Right atrium auricular region (tissue), 2 donors: ENCODE measurements around the gene PROSER1. TPM values are rescaled to one million over a fixed set of nuclear protein-coding genes. Genes with fewer than 3 reads are reported as not detected.

Experiments used
- DNase-seq: peaks from one replicate; pipeline ENCODE4 v3.0.0-alpha.2; 2019; ENCODE audit warnings: low spot score
- H3K27ac ChIP-seq, 2 donors: fragments of 200-600 bp; sonication (generic); 1 replicate in 1 of 2; 2 replicates in 1 of 2; pipeline ENCODE4 v1.5.1; 2016 to 2019
- H3K27me3 ChIP-seq, 2 donors: fragments of 200-600 bp; sonication (generic); one replicate each; pipeline versions ENCODE4 v1.5.1 to v1.6.0; 2017 to 2019
- H3K36me3 ChIP-seq: fragments of 200-600 bp; sonication (generic); one replicate; pipeline ENCODE4 v1.5.1; 2016
- H3K4me1 ChIP-seq, 2 donors: fragments of 200-600 bp; sonication (generic); one replicate each; pipeline versions ENCODE4 v1.5.1 to v1.6.0; 2017 to 2019
- H3K4me3 ChIP-seq, 2 donors: fragments of 200-600 bp; sonication (generic); 1 replicate in 1 of 2; 2 replicates in 1 of 2; pipeline ENCODE4 v1.5.1; 2017 to 2019; ENCODE audit warnings: mild to moderate bottlenecking in 1 of 2, moderate library complexity in 1 of 2
- H3K9me3 ChIP-seq, 2 donors: fragments of 200-600 bp; sonication (generic); one replicate each; pipeline ENCODE4 v1.5.1; 2019
- total RNA-seq, 2 donors: library from RNA; depleted of rRNA; stranded (reverse); fragments of >200 nt; gene quantifications; one replicate each; pipeline ENCODE4 v1.1.0, GENCODE V29; 2016
- TF ChIP-seq, protein P1 (sequence below), 2 donors: fragments of 200-600 bp; sonication (generic); IDR thresholded peaks; one replicate each; pipeline ENCODE4 v1.5.1; 2019; ENCODE audit warnings: antibody characterized with exemption in 2 of 2

Gene PROSER1
- total RNA-seq, 2 donors from 2014 or later, result 7.8 to 8.9 TPM

DNA sequence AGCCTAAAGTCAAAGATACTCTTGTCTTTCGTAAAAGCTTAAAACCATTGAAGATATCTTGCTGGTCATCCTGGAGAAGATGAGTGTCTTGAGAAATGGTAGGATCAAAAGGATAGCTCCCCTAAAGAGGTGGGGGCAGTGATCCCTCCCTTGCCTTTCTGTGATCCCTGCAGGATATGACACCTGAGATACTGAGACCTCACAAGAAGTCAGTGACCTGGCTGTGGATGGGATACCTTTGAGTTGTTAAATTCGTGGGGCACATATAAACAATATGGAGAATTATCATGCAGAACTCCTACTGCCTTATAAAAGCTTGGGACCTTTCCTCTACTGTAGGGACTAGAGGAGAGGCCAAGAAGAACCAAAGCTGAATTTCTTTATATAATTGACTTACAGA is 68.7 kb downstream of the PROSER1 start:
- H3K4me1 ChIP-seq, result no peaks in the 10 kb centered on the region
- H3K27me3 ChIP-seq, result no peaks in the 10 kb centered on the region
- H3K4me3 ChIP-seq, result no peak overlapping the region
- H3K9me3 ChIP-seq, result no peaks in the 10 kb centered on the region
- no peaks in the 10 kb centered on the region for H3K36me3 ChIP-seq
- TF ChIP-seq, protein P1, sequence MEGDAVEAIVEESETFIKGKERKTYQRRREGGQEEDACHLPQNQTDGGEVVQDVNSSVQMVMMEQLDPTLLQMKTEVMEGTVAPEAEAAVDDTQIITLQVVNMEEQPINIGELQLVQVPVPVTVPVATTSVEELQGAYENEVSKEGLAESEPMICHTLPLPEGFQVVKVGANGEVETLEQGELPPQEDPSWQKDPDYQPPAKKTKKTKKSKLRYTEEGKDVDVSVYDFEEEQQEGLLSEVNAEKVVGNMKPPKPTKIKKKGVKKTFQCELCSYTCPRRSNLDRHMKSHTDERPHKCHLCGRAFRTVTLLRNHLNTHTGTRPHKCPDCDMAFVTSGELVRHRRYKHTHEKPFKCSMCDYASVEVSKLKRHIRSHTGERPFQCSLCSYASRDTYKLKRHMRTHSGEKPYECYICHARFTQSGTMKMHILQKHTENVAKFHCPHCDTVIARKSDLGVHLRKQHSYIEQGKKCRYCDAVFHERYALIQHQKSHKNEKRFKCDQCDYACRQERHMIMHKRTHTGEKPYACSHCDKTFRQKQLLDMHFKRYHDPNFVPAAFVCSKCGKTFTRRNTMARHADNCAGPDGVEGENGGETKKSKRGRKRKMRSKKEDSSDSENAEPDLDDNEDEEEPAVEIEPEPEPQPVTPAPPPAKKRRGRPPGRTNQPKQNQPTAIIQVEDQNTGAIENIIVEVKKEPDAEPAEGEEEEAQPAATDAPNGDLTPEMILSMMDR (IDR thresholded peaks at IDR 0.05), result no peak
- H3K27ac ChIP-seq, result no peak overlapping the region
- DNase-seq, result no peak

DNA sequence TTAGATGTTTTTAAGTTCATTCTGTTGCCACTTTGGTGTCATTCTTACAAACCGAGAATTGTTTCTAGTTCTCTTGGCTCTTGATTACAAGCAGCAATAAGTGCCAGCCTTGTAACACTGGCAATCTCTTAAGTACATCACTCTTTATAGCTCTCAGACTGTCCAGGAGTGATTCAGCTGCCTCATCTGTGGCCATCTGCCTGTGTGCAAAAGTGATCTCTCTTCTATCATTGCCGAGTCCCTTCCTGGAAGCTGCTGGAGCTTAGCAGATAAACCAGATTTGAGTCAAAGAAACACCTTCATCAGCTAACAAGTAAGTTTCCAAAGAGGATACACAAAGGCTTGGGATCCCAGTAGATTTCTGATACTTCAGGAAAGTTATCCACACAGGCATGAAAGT is 70.4 kb downstream of the PROSER1 start:
- H3K9me3 ChIP-seq, result no peaks in the 10 kb centered on the region
- H3K4me3 ChIP-seq, result no peak overlapping the region
- H3K36me3 ChIP-seq, result no peaks in the 10 kb centered on the region
- DNase-seq, result no peak
- TF ChIP-seq, protein P1 (IDR thresholded peaks at IDR 0.05), result no peak
- no peak overlapping the region for H3K27ac ChIP-seq
- H3K4me1 ChIP-seq, result no peaks in the 10 kb centered on the region
- no peaks in the 10 kb centered on the region for H3K27me3 ChIP-seq

DNA sequence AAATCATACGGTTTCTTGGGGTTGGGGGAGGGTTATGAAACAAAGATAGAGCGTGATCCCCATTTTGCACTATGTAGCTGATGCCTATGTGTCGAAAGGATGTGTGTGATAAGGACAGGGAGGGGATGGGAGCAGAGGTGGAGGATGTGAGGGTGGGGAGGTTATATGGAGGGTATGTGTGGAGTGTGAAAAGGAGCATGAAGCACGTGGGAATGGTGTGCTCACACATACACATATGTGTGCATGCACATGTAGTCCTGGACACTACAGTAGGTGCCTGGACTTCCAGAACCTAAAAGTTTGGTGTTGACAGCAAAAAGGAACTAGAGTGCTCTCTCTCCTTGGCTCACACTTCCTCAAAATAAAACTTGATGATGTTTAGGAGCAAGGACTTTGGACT is 72.6 kb downstream of the PROSER1 start:
- TF ChIP-seq, protein P1 (IDR thresholded peaks at IDR 0.05), result no peak
- Histone ChIP-seq H3K4me3 (no peak overlapping the region), H3K9me3 (peaks cover 0 to 5% of the 10 kb centered on the region in 2 donors), H3K36me3 (no peaks in the 10 kb centered on the region), H3K4me1 (no peaks in the 10 kb centered on the region), H3K27me3 (no peaks in the 10 kb centered on the region), H3K27ac (no peak overlapping the region)
- DNase-seq, result no peak

DNA sequence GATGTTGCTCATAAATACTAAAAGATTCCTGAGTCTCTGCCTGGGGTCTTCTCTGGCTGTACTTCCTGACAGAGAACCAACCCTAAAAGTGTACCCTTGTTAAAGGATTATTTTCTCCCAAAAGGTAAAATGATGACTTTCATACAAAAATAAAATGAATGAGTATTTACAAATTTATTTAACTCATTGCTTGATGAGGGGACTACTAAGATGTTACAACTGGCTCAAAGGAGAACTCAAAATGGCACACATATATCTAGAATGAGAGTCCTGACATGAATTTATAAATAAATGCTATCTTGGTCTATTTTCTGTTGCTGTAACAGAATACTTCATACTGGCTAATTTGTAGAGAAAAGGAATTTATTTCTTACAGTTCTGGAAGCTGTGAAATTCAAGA is 77.7 kb downstream of the PROSER1 start:
- Histone ChIP-seq H3K27ac (no peak overlapping the region), H3K4me3 (no peak overlapping the region), H3K27me3 (no peaks in the 10 kb centered on the region), H3K4me1 (no peaks in the 10 kb centered on the region), H3K36me3 (no peaks in the 10 kb centered on the region), H3K9me3 (peaks cover 0 to 10% of the 10 kb centered on the region in 2 donors)
- DNase-seq, result no peak
- TF ChIP-seq, protein P1 (IDR thresholded peaks at IDR 0.05), result no peak

Other genes starting within 250 kb of the PROSER1 start
- gene STOML3, start 47.3 kb downstream of the PROSER1 start, total RNA-seq, result not detected
- 1 to 10 TPM; 5.1 to 8.6 TPM for gene NHLRC3, start 367 bp upstream of the PROSER1 start, total RNA-seq